ENCODE data around the gene NCOA1.

DNA sequence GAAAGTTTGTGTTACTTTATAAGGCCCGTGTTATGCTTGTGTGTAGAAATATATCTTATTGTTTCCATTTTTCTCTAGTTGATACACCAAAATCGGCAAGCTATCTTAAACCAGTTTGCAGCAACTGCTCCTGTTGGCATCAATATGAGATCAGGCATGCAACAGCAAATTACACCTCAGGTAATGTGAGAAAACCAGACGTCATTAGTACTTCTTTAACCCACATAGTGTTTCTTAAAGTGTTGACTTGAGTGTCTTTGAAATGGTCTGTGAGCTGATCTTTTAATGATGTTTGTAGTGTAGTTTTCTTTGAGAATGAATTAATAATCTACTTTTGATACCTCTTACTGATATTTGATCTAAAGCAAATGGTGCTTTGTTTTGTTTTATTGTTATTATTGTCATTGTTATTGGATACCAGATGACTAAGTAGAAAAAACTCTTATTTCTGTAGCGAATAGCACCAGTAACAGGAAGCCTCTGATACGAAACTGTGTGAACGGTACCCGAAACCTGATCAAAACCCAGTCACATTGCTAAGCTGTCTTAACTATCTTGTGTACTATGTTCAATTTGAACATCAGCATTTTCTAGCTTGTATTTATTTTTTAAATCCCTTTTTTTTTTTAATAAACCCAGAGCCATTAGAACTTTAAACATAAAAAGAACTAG lies 248.4 kb downstream of the NCOA1 start:
- TF ChIP-seq IKZF1 (conservative IDR thresholded peaks at IDR 0.05) = no peak
- no peak for TF ChIP-seq NRF1 (conservative IDR thresholded peaks at IDR 0.05; ENCODE audit: low read depth, low read length)
- TF ChIP-seq, protein P1, sequence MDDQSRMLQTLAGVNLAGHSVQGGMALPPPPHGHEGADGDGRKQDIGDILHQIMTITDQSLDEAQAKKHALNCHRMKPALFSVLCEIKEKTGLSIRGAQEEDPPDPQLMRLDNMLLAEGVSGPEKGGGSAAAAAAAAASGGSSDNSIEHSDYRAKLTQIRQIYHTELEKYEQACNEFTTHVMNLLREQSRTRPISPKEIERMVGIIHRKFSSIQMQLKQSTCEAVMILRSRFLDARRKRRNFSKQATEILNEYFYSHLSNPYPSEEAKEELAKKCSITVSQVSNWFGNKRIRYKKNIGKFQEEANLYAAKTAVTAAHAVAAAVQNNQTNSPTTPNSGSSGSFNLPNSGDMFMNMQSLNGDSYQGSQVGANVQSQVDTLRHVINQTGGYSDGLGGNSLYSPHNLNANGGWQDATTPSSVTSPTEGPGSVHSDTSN (IDR thresholded peaks at IDR 0.05; ENCODE audit: insufficient replicate concordance, low read depth, low read length) = no peak
- no peak for TF ChIP-seq EP300 (IDR thresholded peaks at IDR 0.05; ENCODE audit: borderline replicate concordance in 1 of 2, control insufficient read depth in 1 of 2, low read depth in 2 of 2, low read length in 2 of 2)
- no peak for TF ChIP-seq CBFB (IDR thresholded peaks at IDR 0.05; ENCODE audit: low read depth)
- TF ChIP-seq POLR2AphosphoS5 (IDR thresholded peaks at IDR 0.05; ENCODE audit: low read length) = no peak
- TF ChIP-seq, protein P2, sequence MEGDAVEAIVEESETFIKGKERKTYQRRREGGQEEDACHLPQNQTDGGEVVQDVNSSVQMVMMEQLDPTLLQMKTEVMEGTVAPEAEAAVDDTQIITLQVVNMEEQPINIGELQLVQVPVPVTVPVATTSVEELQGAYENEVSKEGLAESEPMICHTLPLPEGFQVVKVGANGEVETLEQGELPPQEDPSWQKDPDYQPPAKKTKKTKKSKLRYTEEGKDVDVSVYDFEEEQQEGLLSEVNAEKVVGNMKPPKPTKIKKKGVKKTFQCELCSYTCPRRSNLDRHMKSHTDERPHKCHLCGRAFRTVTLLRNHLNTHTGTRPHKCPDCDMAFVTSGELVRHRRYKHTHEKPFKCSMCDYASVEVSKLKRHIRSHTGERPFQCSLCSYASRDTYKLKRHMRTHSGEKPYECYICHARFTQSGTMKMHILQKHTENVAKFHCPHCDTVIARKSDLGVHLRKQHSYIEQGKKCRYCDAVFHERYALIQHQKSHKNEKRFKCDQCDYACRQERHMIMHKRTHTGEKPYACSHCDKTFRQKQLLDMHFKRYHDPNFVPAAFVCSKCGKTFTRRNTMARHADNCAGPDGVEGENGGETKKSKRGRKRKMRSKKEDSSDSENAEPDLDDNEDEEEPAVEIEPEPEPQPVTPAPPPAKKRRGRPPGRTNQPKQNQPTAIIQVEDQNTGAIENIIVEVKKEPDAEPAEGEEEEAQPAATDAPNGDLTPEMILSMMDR (IDR thresholded peaks at IDR 0.05 in 2 of 3, conservative IDR thresholded peaks at IDR 0.05 in 1 of 3; ENCODE audit: control insufficient read depth in 2 of 3, extremely low read depth in 1 of 3, insufficient read depth in 1 of 3, low read depth in 3 of 3, low read length in 3 of 3) = no peak
- TF ChIP-seq JUNB (IDR thresholded peaks at IDR 0.05) = no peak
- no peak for TF ChIP-seq POLR2AphosphoS2 (IDR thresholded peaks at IDR 0.05; ENCODE audit: low read depth, low read length)
- no peak for TF ChIP-seq TAF1 (IDR thresholded peaks at IDR 0.05; ENCODE audit: borderline replicate concordance, low read depth, low read length)

Measured in GM12878 (cell line).